ENCODE data around the gene BUB3.

Gene BUB3

DNA sequence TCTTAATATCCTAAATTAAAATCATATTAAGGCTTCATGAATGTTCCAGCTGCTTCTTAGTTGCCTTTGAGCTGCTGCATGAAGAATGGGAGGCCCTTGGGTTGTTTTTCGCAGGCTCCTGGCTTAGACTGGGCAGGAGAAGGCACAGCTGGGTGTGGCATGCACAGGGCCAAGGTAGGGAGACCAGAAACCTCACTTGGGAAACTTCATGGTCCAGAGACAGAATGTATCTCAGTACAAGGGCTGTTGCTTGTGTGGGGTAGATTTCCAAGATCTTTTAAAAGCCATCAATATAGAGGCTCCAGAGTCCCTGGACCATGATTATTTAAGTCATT is 49.9 kb downstream of the BUB3 start:
- DNase-seq (ENCODE audit: low spot score), result no peak

DNA sequence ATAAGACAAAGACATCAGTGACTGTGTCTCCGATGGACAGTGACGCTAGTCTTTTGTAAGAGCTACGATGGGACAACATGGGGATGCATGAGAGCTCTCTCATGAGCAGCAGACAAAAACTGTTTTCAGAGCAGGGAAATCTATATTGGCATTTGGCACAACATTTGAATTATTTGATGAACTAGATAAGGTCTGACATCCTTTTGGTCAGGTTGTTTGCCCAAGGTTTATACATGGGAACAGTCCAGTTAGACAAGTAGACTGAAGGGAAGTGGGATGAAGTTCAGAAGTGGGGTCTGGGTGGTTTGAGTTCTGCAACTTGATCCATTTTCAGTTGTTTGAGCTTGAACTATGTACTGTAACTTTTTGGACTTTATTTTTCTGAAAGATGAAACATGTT is 50.8 kb downstream of the BUB3 start:
- no peak for DNase-seq (ENCODE audit: low spot score)

DNA sequence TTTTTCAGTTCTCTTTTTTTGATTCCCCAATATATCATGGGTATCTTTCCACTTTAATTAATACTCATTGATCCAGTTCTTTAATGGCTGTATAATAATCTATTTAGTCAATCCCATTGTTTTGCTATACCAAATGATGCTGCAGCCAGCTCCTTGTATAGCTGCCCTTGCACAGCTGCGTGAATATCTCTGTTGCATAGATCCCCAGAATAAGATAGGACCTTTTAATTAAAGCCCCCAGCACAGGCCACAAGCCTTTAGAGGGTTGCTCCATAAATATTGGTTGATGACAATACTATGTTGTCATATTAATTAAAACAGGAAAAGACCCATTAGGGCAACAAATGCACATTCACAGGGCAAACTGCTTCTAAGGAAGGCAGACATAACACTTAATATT is 57.9 kb downstream of the BUB3 start:
- no peak for DNase-seq (ENCODE audit: low spot score)

DNA sequence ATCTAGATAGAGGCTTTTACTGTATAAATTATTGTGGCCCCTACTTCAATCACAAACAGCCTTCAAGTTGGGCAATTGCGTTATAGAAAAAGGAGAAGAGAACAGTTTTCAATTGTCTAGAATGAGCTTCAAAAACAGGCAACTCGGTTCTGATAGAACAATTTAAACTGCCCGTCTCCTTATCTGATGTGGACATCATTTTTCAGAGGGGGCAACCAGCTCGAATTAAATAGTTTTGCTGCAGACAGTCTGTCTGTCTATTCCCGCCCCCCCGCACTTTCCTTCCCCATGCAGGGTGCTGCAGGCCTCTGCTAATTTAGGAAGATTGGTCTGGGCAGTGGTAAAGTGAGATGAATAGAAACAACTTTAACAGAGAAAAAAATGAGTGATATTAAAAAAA is 58.4 kb downstream of the BUB3 start:
- no peak for DNase-seq (ENCODE audit: low spot score)

DNA sequence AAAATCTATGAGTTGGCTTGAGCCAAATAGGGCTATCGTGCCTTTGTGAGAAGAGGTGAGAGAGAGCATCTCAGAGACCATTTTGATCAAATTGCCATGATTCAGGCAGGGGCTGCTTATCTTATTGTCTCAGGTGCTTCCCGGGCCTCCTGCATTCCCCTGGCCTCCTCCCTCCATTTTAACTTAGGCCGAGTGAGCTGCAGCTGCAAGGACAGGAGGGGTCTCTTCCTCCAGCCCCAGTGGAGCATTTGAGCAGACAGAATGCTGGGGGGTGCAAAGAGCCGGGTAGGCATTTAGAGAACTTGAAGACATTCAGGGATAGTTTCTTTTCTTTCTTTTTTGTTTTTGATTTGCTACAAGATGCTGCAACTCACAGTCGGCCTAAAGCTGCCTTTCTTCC is 59.0 kb downstream of the BUB3 start:
- no peak for DNase-seq (ENCODE audit: low spot score)

Data from hematopoietic multipotent progenitor cell treated with erythropoietin and hydrocortisone succinate and interleukin-3 and kit ligand, for 15 days (in vitro differentiated cells).